Lower leg skin (tissue), 4 donors: ENCODE measurements around the gene EPC2. TPM values are rescaled to one million over a fixed set of nuclear protein-coding genes. Genes with fewer than 3 reads are reported as not detected.

Experiments
- DNase-seq, 2 donors: peaks; one replicate each; pipeline ENCODE4 v3.0.0-alpha.2; 2019; ENCODE audit warnings: low spot score in 2 of 2
- H3K4me3 ChIP-seq: fragments of 200-600 bp; sonication (generic); 2 replicates; pipeline ENCODE4 v1.5.1; 2017; ENCODE audit warnings: mild to moderate bottlenecking, low read depth; ENCODE audit not compliant: poor library complexity, severe bottlenecking
- CTCF ChIP-seq, 3 donors: fragments of 450-650 bp; IDR thresholded peaks; one replicate each; pipeline ENCODE4 v1.5.1; 2016; ENCODE audit warnings: antibody characterized with exemption in 3 of 3, mild to moderate bottlenecking in 3 of 3, moderate library complexity in 2 of 3
- POLR2A ChIP-seq, 2 donors: fragments of 450-650 bp; IDR thresholded peaks; one replicate each; pipeline ENCODE4 v1.6.1; 2016 to 2017; ENCODE audit warnings: antibody characterized with exemption in 2 of 2, mild to moderate bottlenecking in 1 of 2, moderate library complexity in 1 of 2
- WGBS, 2 donors: methylation state at CpG; one replicate each; pipeline ENCODE4 v1.1.5; 2018; 5-methylcytosine and 5-hydroxymethylcytosine counted together
- intact Hi-C: fragments of 100-400 bp; cut with DNase I; formaldehyde crosslinking; loops from one replicate; pipeline ENCODE4 v1.15.0; 2023; ENCODE audit warnings: low total_unique reads
- total RNA-seq, 4 donors: library from RNA; depleted of rRNA; stranded (reverse); fragments of >200 nt; gene quantifications; one replicate each; pipeline ENCODE4 v1.1.0, GENCODE V29; 2016

The EPC2 gene
- total RNA-seq, 4 donors from 2014 or later: 15.4 to 25.3 (median 24.0) TPM

- no peak for DNase-seq
- no peak overlapping the region for H3K4me3 ChIP-seq
- WGBS, 2 donors: 85 to 88% methylated on average over 7 of the region's 7 CpGs
- TF ChIP-seq CTCF (IDR thresholded peaks at IDR 0.05): no peak
- TF ChIP-seq POLR2A (IDR thresholded peaks at IDR 0.05): no peak
- intact Hi-C loops: no loop called here
These were observed 39.6 kb upstream of the EPC2 start for GRCh38 chr2:148604927-148605326.

- no peak for TF ChIP-seq POLR2A (IDR thresholded peaks at IDR 0.05)
- TF ChIP-seq CTCF (IDR thresholded peaks at IDR 0.05): no peak
- 77 to 89% methylated on average over 4 of the region's 4 CpGs for WGBS, 2 donors
- intact Hi-C loops: no loop called here
- H3K4me3 ChIP-seq: no peak overlapping the region
- DNase-seq: no peak
These were observed 37.0 kb upstream of the EPC2 start for GRCh38 chr2:148607566-148607965.

- WGBS, 2 donors: 97 to 98% methylated on average over 7 of the region's 7 CpGs
- intact Hi-C loops: no loop called here
- H3K4me3 ChIP-seq: no peak overlapping the region
- DNase-seq: no peak
- TF ChIP-seq POLR2A (IDR thresholded peaks at IDR 0.05): no peak
- TF ChIP-seq CTCF (IDR thresholded peaks at IDR 0.05): no peak
These were observed 31.1 kb upstream of the EPC2 start for GRCh38 chr2:148613231-148614013.

- TF ChIP-seq POLR2A (IDR thresholded peaks at IDR 0.05) (no peak), CTCF (IDR thresholded peaks at IDR 0.05) (no peak)
- intact Hi-C loops: no loop called here
- DNase-seq: no peak
- H3K4me3 ChIP-seq: no peak overlapping the region
These were observed 30.6 kb upstream of the EPC2 start for GRCh38 chr2:148614014-148614321.

- intact Hi-C loops: no loop called here
- peak in 1 of 2 donors; percentile 21 for DNase-seq
- 47 to 57% methylated on average over 6 of the region's 6 CpGs for WGBS, 2 donors
- no peak for TF ChIP-seq CTCF (IDR thresholded peaks at IDR 0.05)
- no peak for TF ChIP-seq POLR2A (IDR thresholded peaks at IDR 0.05)
- no peak overlapping the region for H3K4me3 ChIP-seq
These were observed 30.1 kb upstream of the EPC2 start for GRCh38 chr2:148614322-148615049.
